H1 (cell line): ENCODE results near the gene MARK4. TPM values are rescaled to one million over a fixed set of nuclear protein-coding genes. Genes with fewer than 3 reads are reported as not detected.

ENCODE experiments used
- CTCF ChIA-PET: fragments of 300-600 bp; sonication (Branson Sonifier 250); formaldehyde crosslinking; loops from one replicate; lab custom pipeline; 2021; ENCODE audit not compliant: partially characterized antibody; lab: Charles Lee
- POLR2A ChIA-PET: fragments of 300-600 bp; sonication (Branson Sonifier 250); formaldehyde crosslinking; loops from one replicate; lab custom pipeline; 2021; ENCODE audit warnings: inconsistent platforms; ENCODE audit not compliant: partially characterized antibody; lab: Charles Lee
- DNase-seq, 2 experiments: peaks; one replicate each; pipeline versions ENCODE4 v3.0.0 to v3.0.0-alpha.2; 2010 to 2022; ENCODE audit warnings: low spot score in 2 of 2, low read depth in 1 of 2, mixed read lengths in 1 of 2
- FAIRE-seq: peaks from 2 replicates; lab custom pipeline; 2011; peaks lifted over from hg19 to GRCh38; lab: Jason Lieb, UNC
- H2AFZ ChIP-seq: 2 replicates; pipeline ENCODE4 v1.8.1; 2012; ENCODE audit warnings: low read length, inconsistent platforms
- H2AK5ac ChIP-seq: 2 replicates; pipeline ENCODE4 v1.6.1; 2013; ENCODE audit warnings: low read depth, low read length
- H2BK120ac ChIP-seq: replicated peaks from 2 replicates; pipeline ENCODE3; 2013; ENCODE audit warnings: low read depth, low read length, inconsistent platforms
- H2BK12ac ChIP-seq: 2 replicates; pipeline ENCODE4 v1.6.1; 2013; ENCODE audit warnings: low read depth, low read length
- H2BK15ac ChIP-seq: 2 replicates; pipeline ENCODE4 v1.6.1; 2013; ENCODE audit warnings: low read length
- H2BK20ac ChIP-seq: 2 replicates; pipeline ENCODE4 v1.6.1; 2013; ENCODE audit warnings: low read length
- H2BK5ac ChIP-seq: 2 replicates; pipeline ENCODE4 v1.6.1; 2013; ENCODE audit warnings: low read depth, low read length
- H3K14ac ChIP-seq: 2 replicates; pipeline ENCODE4 v1.6.1; 2013; ENCODE audit warnings: inconsistent platforms; ENCODE audit not compliant: insufficient read length
- H3K18ac ChIP-seq: 2 replicates; pipeline ENCODE4 v1.6.1; 2013; ENCODE audit warnings: low read length; ENCODE audit errors: extremely low read depth
- H3K23ac ChIP-seq: 2 replicates; pipeline ENCODE4 v1.6.1; 2013; ENCODE audit warnings: inconsistent platforms; ENCODE audit not compliant: insufficient read length
- H3K23me2 ChIP-seq: 2 replicates; pipeline ENCODE4 v1.6.1; 2013; ENCODE audit warnings: low read depth, low read length
- H3K27ac ChIP-seq: 2 replicates; pipeline ENCODE4 v1.6.1; 2011; ENCODE audit warnings: low read depth, low read length, inconsistent platforms
- H3K27me3 ChIP-seq, 4 experiments: replicated peaks in 1 of 4; 1 replicate in 1 of 4; 2 replicates in 3 of 4; pipeline versions ENCODE4 v1.6.1 to v1.8.1; 2011 to 2013; ENCODE audit warnings: low read length in 3 of 4, mild to moderate bottlenecking in 3 of 4, inconsistent platforms in 2 of 4, mixed read lengths in 2 of 4, moderate library complexity in 1 of 4; ENCODE audit not compliant: control insufficient read depth in 3 of 4, insufficient read depth in 3 of 4; ENCODE audit errors: extremely low read depth in 1 of 4
- H3K36me3 ChIP-seq, 4 experiments: 2 replicates each; pipeline versions ENCODE4 v1.6.1 to v1.8.1; 2011 to 2013; ENCODE audit warnings: mild to moderate bottlenecking in 4 of 4, low read length in 3 of 4, moderate library complexity in 2 of 4, control low read depth in 1 of 4, inconsistent platforms in 1 of 4; ENCODE audit not compliant: insufficient read depth in 4 of 4, control insufficient read depth in 2 of 4
- H3K4ac ChIP-seq: replicated peaks from 2 replicates; pipeline ENCODE3; 2013; ENCODE audit warnings: low read length, low read depth, mixed read lengths, inconsistent platforms; ENCODE audit not compliant: insufficient read length
- H3K4me1 ChIP-seq, 4 experiments: replicated peaks in 1 of 4; 1 replicate in 1 of 4; 2 replicates in 3 of 4; pipeline versions ENCODE4 v1.6.1 to v1.8.1; 2011 to 2013; ENCODE audit warnings: low read length in 3 of 4, inconsistent platforms in 2 of 4, mixed read lengths in 1 of 4; ENCODE audit not compliant: insufficient read depth in 4 of 4, control insufficient read depth in 3 of 4
- H3K4me2 ChIP-seq, 2 experiments: 2 replicates each; pipeline versions ENCODE4 v1.6.1 to v1.8.1; 2011 to 2013; ENCODE audit warnings: low read depth in 2 of 2, low read length in 2 of 2, control low read depth in 1 of 2, inconsistent platforms in 1 of 2, mild to moderate bottlenecking in 1 of 2; ENCODE audit not compliant: insufficient read depth in 1 of 2
- H3K4me3 ChIP-seq, 4 experiments: fragments of 200-600, 300-600 bp in 1 of 4; sonication (generic), shearing (Covaris generic), sonication (Bioruptor Twin) in 1 of 4; 2 replicates each; pipeline versions ENCODE4 v1.5.1 to v1.8.1; 2011 to 2016; ENCODE audit warnings: low read length in 4 of 4, low read depth in 3 of 4, control low read depth in 2 of 4, inconsistent platforms in 2 of 4, mild to moderate bottlenecking in 2 of 4, mixed read lengths in 1 of 4, moderate library complexity in 1 of 4; ENCODE audit not compliant: insufficient read depth in 2 of 4; ENCODE audit errors: extremely low read depth in 1 of 4
- H3K56ac ChIP-seq: replicated peaks from 2 replicates; pipeline ENCODE3; 2013; ENCODE audit warnings: low read depth, mild to moderate bottlenecking, mixed read lengths, low read length, inconsistent platforms; ENCODE audit not compliant: insufficient read length
- H3K79me1 ChIP-seq: 2 replicates; pipeline ENCODE4 v1.6.1; 2013; ENCODE audit warnings: low read depth, low read length, control low read depth
- H3K79me2 ChIP-seq, 2 experiments: 2 replicates each; pipeline versions ENCODE4 v1.6.1 to v1.8.1; 2012 to 2013; ENCODE audit warnings: low read length in 2 of 2, mild to moderate bottlenecking in 2 of 2, inconsistent platforms in 1 of 2; ENCODE audit not compliant: insufficient read depth in 2 of 2, control insufficient read depth in 1 of 2
- H3K9ac ChIP-seq, 4 experiments: replicated peaks in 1 of 4; 1 replicate in 1 of 4; 2 replicates in 3 of 4; pipeline versions ENCODE4 v1.6.1 to v1.8.1; 2011 to 2013; ENCODE audit warnings: low read depth in 3 of 4, low read length in 3 of 4, control low read depth in 2 of 4, mild to moderate bottlenecking in 2 of 4, moderate library complexity in 2 of 4, inconsistent platforms in 1 of 4; ENCODE audit errors: extremely low read depth in 1 of 4
- H3K9me3 ChIP-seq, 2 experiments: 2 replicates each; pipeline versions ENCODE4 v1.6.1 to v1.8.1; 2012 to 2013; ENCODE audit warnings: mild to moderate bottlenecking in 2 of 2, moderate library complexity in 2 of 2, control low read depth in 1 of 2, inconsistent platforms in 1 of 2, low read depth in 1 of 2, low read length in 1 of 2, mixed read lengths in 1 of 2; ENCODE audit not compliant: insufficient read depth in 2 of 2
- H4K20me1 ChIP-seq, 2 experiments: replicated peaks in 1 of 2; 2 replicates each; pipeline versions ENCODE3 to v1.8.1; 2011 to 2013; ENCODE audit warnings: inconsistent platforms in 2 of 2, low read length in 2 of 2, mild to moderate bottlenecking in 1 of 2; ENCODE audit not compliant: insufficient read depth in 2 of 2, control insufficient read depth in 1 of 2
- H4K5ac ChIP-seq: 2 replicates; pipeline ENCODE4 v1.6.1; 2013; ENCODE audit warnings: low read length, low read depth, mixed read lengths, inconsistent platforms; ENCODE audit not compliant: insufficient read length
- H4K8ac ChIP-seq: 2 replicates; pipeline ENCODE4 v1.8.0; 2013; ENCODE audit warnings: mild to moderate bottlenecking, moderate library complexity, low read length, inconsistent platforms; ENCODE audit not compliant: insufficient read depth; ENCODE audit errors: extremely low read depth
- H4K91ac ChIP-seq: replicated peaks from 2 replicates; pipeline ENCODE3; 2013; ENCODE audit warnings: low read length, mixed read lengths, inconsistent platforms; ENCODE audit not compliant: insufficient read length
- ATF3 ChIP-seq: IDR thresholded peaks from 2 replicates; pipeline ENCODE4 v1.6.1; 2011; ENCODE audit warnings: low read depth, mild to moderate bottlenecking, low read length; ENCODE audit not compliant: insufficient read depth
- CEBPB ChIP-seq: IDR thresholded peaks from 2 replicates; pipeline ENCODE4 v1.6.1; 2012; ENCODE audit warnings: low read depth, low read length
- KDM5A ChIP-seq: fragments of 200-600 bp; IDR thresholded peaks from 2 replicates; pipeline ENCODE4 v1.7.1; 2012; ENCODE audit warnings: mild to moderate bottlenecking, low read length, inconsistent platforms, mixed read lengths
- POLR2A ChIP-seq, 2 experiments: IDR thresholded peaks; 1 replicate in 1 of 2; 2 replicates in 1 of 2; pipeline ENCODE4 v1.6.1; 2011; ENCODE audit warnings: low read depth in 2 of 2, low read length in 2 of 2, mild to moderate bottlenecking in 2 of 2; ENCODE audit errors: control extremely low read depth in 1 of 2
- ZNF274 ChIP-seq: IDR thresholded peaks from 2 replicates; pipeline ENCODE4 v1.7.0; 2012; ENCODE audit warnings: low read length, borderline replicate concordance; ENCODE audit errors: extremely low read depth
- WGBS, 2 experiments: shearing (Covaris generic) in 1 of 2; methylation state at CpG; one replicate each; pipeline versions ENCODE4 v1.1.6 to v1.1.7; 2013 to 2015; ENCODE audit warnings: low lambda C conversion rate in 2 of 2, mixed read lengths in 2 of 2, inconsistent platforms in 1 of 2, low coverage in 1 of 2, missing lambda C conversion rate in 1 of 2; ENCODE audit not compliant: insufficient replicate concordance in 2 of 2, insufficient coverage in 1 of 2, insufficient read length in 1 of 2; ENCODE audit errors: extremely low coverage in 1 of 2, missing lambda C conversion rate in 1 of 2; 5-methylcytosine and 5-hydroxymethylcytosine counted together
- polyA plus RNA-seq, 7 experiments: library from polyadenylated mRNA; depleted of rRNA in 3 of 7; stranded (reverse) in 5 of 7; unstranded in 2 of 7; fragments of >200 nt in 5 of 7; fragments of 200-250 nt in 2 of 7; gene quantifications; 1 replicate in 5 of 7; 2 replicates in 1 of 7; 4 replicates in 1 of 7; pipeline versions ENCODE4 v1.2.1 to v1.2.3, GENCODE V29; 2011 to 2013; ENCODE audit warnings: missing spikeins in 2 of 7, mixed read lengths in 2 of 7
- total RNA-seq: library from RNA; stranded (reverse); fragmentation: NEBNext Ultra II Directional; extraction: Animal tissue kit (Norgen Biotek cat#: 25700); gene quantifications from 2 replicates; pipeline ENCODE4 v1.2.1, GENCODE V29; 2021

Gene MARK4
- total and polyA plus RNA-seq, 2 of the 8 experiments (the other 6 are each of a cell fraction or from before 2014, with no cell fraction given): 12.3 to 49.8 TPM

- Histone ChIP-seq H3K79me2 (no peaks in the 10 kb centered on the region), H3K36me3 (no peaks in the 10 kb centered on the region), H3K9me3 (no peaks in the 10 kb centered on the region), H2BK12ac (no peak overlapping the region), H3K4me2 (no peak overlapping the region; a peak in 1 of 4 replicates), H3K56ac (no peak overlapping the region), H2AFZ (no peak overlapping the region), H4K20me1 (peaks cover 3 to 11% of the 10 kb centered on the region in 2 experiments), H2BK120ac (no peak overlapping the region), H2AK5ac (no peak overlapping the region), H4K91ac (no peak overlapping the region), H3K4me1 (peaks cover 0 to 3% (median 0%) of the 10 kb centered on the region in 4 experiments; a peak in 4 of 7 replicates), H3K4ac (no peak overlapping the region), H2BK20ac (no peak overlapping the region), H3K27ac (no peak overlapping the region), H3K14ac (no peak overlapping the region), H4K5ac (no peak overlapping the region), H3K23ac (no peak overlapping the region), H2BK15ac (no peak overlapping the region), H2BK5ac (no peak overlapping the region), H3K27me3 (peaks cover 4 to 16% (median 13%) of the 10 kb centered on the region in 4 experiments; a peak in 6 of 7 replicates), H3K4me3 (no peak overlapping the region), H3K23me2 (peaks cover 6% of the 10 kb centered on the region; the same call in 1 of the 2 replicates), H3K9ac (no peak overlapping the region), H4K8ac (no peak overlapping the region), H3K79me1 (no peaks in the 10 kb centered on the region), H3K18ac (no peak overlapping the region)
- no peak for TF ChIP-seq ATF3
- no peak for TF ChIP-seq KDM5A
- no peak for TF ChIP-seq ZNF274
- no peak for TF ChIP-seq CEBPB
- TF ChIP-seq POLR2A (IDR thresholded peaks at IDR 0.05; ENCODE audit: control extremely low read depth in 1 of 2, low read depth in 2 of 2, low read length in 2 of 2): no peak
- no peak for DNase-seq
- 86% methylated on average over 5 of the region's 6 CpGs; no CpG with 5 or more reads in 1 of the 2 experiments for WGBS, 2 experiments
- ChIA-PET POLR2A (interaction anchor here (1.0 to 1.4 kb wide), 3 partner anchors 36 to 247 kb away, joined by 3 to 4 read pairs (median 3); partner anchors contain the start of gene PPP1R37), CTCF (interaction anchor here (0.6 to 7.3 kb wide), 28 partner anchors 10 to 311 kb away, joined by 3 to 60 read pairs (median 4); partner anchors contain the start of gene EXOC3L2)
- FAIRE-seq: no peak
These were observed 88.6 kb downstream of the MARK4 start for GRCh38 chr19:45339629-45340028.
